ENCODE data around the gene HCFC2. TPM values are rescaled to one million over a fixed set of nuclear protein-coding genes. Genes with fewer than 3 reads are reported as not detected.

The HCFC2 gene
- total and polyA plus RNA-seq, 2 of the 8 experiments (the other 6 are each of a cell fraction or from before 2014, with no cell fraction given): 0.62 to 1.8 TPM

DNA sequence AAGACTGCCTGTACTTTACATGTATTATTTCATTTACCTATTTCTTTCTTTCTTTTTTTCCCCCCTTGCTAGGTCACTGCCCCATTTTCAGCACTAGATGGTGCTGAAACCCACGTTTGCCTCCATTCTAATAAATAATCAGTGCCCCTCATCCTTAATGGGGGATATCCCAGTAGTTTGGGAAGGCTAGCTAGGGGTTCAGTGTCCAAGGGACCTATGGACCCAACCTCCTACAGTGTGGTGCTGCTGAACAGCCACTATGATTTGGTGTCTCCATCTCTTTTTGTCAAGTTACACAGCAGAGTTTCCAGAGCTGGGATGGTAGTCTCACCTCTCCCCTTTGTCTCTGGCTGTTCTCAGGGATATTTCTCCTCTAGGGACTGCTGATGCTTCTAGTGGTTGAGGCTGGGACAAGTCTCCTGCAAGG lies 6.5 kb upstream of the HCFC2 start:
- DNase-seq (ENCODE audit: low read depth in 1 of 2, low spot score in 2 of 2): peak in 1 of 2 experiments; percentile 54
- FAIRE-seq: peak; percentile 68
- TF ChIP-seq PHF8 (conservative IDR thresholded peaks at IDR 0.05; ENCODE audit: low read depth, low read length) (no peak), CTCF (IDR thresholded peaks at IDR 0.05; ENCODE audit: control extremely low read depth in 1 of 3, insufficient read depth in 1 of 3, low read depth in 1 of 3, low read length in 3 of 3) (peak in 2 of 3 experiments; percentile 69 to 75; a peak in 3 of 4 replicates), NRF1 (IDR thresholded peaks at IDR 0.05; ENCODE audit: low read depth, low read length) (no peak), RAD21 (IDR thresholded peaks at IDR 0.05 in 1 of 2, conservative IDR thresholded peaks at IDR 0.05 in 1 of 2; ENCODE audit: low read depth in 2 of 2, low read length in 2 of 2) (peak; percentile 85 to 86)

More for the DNA sequence above, 6.5 kb upstream of the HCFC2 start:
- H4K91ac ChIP-seq (replicated peaks; ENCODE audit: insufficient read length, low read length): no peak overlapping the region
- no peak overlapping the region for H3K23ac ChIP-seq (ENCODE audit: insufficient read length)
- no peak overlapping the region for H3K4me2 ChIP-seq (ENCODE audit: insufficient read depth in 1 of 2, low read depth in 2 of 2, low read length in 2 of 2)
- H2BK12ac ChIP-seq (ENCODE audit: low read depth, low read length): no peak overlapping the region
- H2BK20ac ChIP-seq (ENCODE audit: low read length): no peak overlapping the region
- H3K79me2 ChIP-seq (ENCODE audit: control insufficient read depth in 1 of 2, insufficient read depth in 2 of 2, low read length in 2 of 2): no peaks in the 10 kb centered on the region
- H3K4me3 ChIP-seq (ENCODE audit: extremely low read depth in 1 of 4, insufficient read depth in 2 of 4, low read depth in 3 of 4, low read length in 4 of 4): no peak overlapping the region
- H3K4ac ChIP-seq (replicated peaks; ENCODE audit: insufficient read length, low read depth, low read length): no peak overlapping the region
- H2BK120ac ChIP-seq (replicated peaks; ENCODE audit: low read depth, low read length): no peak overlapping the region
- WGBS, 2 experiments (ENCODE audit: extremely low coverage in 1 of 2, insufficient coverage in 1 of 2, insufficient read length in 1 of 2, insufficient replicate concordance in 2 of 2, low coverage in 1 of 2, low lambda C conversion rate in 2 of 2, missing lambda C conversion rate in 1 of 2): 0% methylated on average over 1 of the region's 1 CpG; no CpG with 5 or more reads in 1 of the 2 experiments
- H3K27ac ChIP-seq (ENCODE audit: low read depth, low read length): no peak overlapping the region
- no peaks in the 10 kb centered on the region for H4K20me1 ChIP-seq (replicated peaks in 1 of 2; ENCODE audit: control insufficient read depth in 1 of 2, insufficient read depth in 2 of 2, low read length in 2 of 2)
- H3K36me3 ChIP-seq (ENCODE audit: control insufficient read depth in 2 of 4, insufficient read depth in 4 of 4, low read length in 3 of 4): no peaks in the 10 kb centered on the region
- no peak overlapping the region for H3K9ac ChIP-seq (replicated peaks in 1 of 4; ENCODE audit: extremely low read depth in 1 of 4, low read depth in 3 of 4, low read length in 3 of 4)
- H3K14ac ChIP-seq (ENCODE audit: insufficient read length): no peak overlapping the region
- no peaks in the 10 kb centered on the region for H3K9me3 ChIP-seq (ENCODE audit: insufficient read depth in 2 of 2, low read depth in 1 of 2, low read length in 1 of 2)
- peaks cover 0 to 12% (median 6%) of the 10 kb centered on the region in 4 experiments; a peak in 3 of 7 replicates for H3K4me1 ChIP-seq (replicated peaks in 1 of 4; ENCODE audit: control insufficient read depth in 3 of 4, insufficient read depth in 4 of 4, low read length in 3 of 4)
- no peak overlapping the region for H3K18ac ChIP-seq (ENCODE audit: extremely low read depth, low read length)
- no peak overlapping the region for H2BK5ac ChIP-seq (ENCODE audit: low read depth, low read length)
- no peaks in the 10 kb centered on the region; the same call in 1 of the 2 replicates for H3K23me2 ChIP-seq (ENCODE audit: low read depth, low read length)
- no peak overlapping the region for H2AK5ac ChIP-seq (ENCODE audit: low read depth, low read length)
- H3K79me1 ChIP-seq (ENCODE audit: low read depth, low read length): no peaks in the 10 kb centered on the region
- peak overlapping the region; percentile 79 for H2AFZ ChIP-seq (ENCODE audit: low read length)
- no peak overlapping the region for H4K5ac ChIP-seq (ENCODE audit: insufficient read length, low read depth, low read length)
- H4K8ac ChIP-seq (ENCODE audit: extremely low read depth, insufficient read depth, low read length): no peak overlapping the region
- ChIA-PET CTCF (ENCODE audit: partially characterized antibody) (interaction anchor here (0.7 to 5.8 kb wide), 20 partner anchors 8 to 298 kb away, joined by 3 to 94 read pairs (median 4); no protein-coding TSS in a partner anchor), POLR2A (ENCODE audit: partially characterized antibody) (interaction anchor here (0.8 to 1.1 kb wide), 2 partner anchors 11 to 77 kb away, joined by 3 to 6 read pairs; no protein-coding TSS in a partner anchor)
- H3K56ac ChIP-seq (replicated peaks; ENCODE audit: insufficient read length, low read depth, low read length): no peak overlapping the region
- H2BK15ac ChIP-seq (ENCODE audit: low read length): no peak overlapping the region
- no peaks in the 10 kb centered on the region; a peak in 1 of 7 replicates for H3K27me3 ChIP-seq (replicated peaks in 1 of 4; ENCODE audit: control insufficient read depth in 3 of 4, extremely low read depth in 1 of 4, insufficient read depth in 3 of 4, low read length in 3 of 4)

All from H1 (cell line).